Gastroesophageal sphincter (tissue), 3 donors: ENCODE measurements around the gene SLTM.

ENCODE experiments used
- CTCF ChIP-seq, 4 experiments: fragments of 200-600 bp in 2 of 4; fragments of 450-650 bp in 2 of 4; sonication (generic) in 1 of 4; IDR thresholded peaks; one replicate each; pipeline ENCODE4 v1.5.1; 2017 to 2019; ENCODE audit warnings: antibody characterized with exemption in 4 of 4, mild to moderate bottlenecking in 2 of 4, moderate library complexity in 2 of 4
- POLR2A ChIP-seq, 2 donors: fragments of 450-650 bp; IDR thresholded peaks; one replicate each; pipeline ENCODE4 v1.6.1; 2017; ENCODE audit warnings: antibody characterized with exemption in 2 of 2, mild to moderate bottlenecking in 2 of 2, moderate library complexity in 1 of 2
- POLR2AphosphoS5 ChIP-seq: sonication (generic); formaldehyde crosslinking; IDR thresholded peaks from one replicate; pipeline ENCODE4 v1.6.1; 2017; ENCODE audit warnings: antibody characterized with exemption

DNA sequence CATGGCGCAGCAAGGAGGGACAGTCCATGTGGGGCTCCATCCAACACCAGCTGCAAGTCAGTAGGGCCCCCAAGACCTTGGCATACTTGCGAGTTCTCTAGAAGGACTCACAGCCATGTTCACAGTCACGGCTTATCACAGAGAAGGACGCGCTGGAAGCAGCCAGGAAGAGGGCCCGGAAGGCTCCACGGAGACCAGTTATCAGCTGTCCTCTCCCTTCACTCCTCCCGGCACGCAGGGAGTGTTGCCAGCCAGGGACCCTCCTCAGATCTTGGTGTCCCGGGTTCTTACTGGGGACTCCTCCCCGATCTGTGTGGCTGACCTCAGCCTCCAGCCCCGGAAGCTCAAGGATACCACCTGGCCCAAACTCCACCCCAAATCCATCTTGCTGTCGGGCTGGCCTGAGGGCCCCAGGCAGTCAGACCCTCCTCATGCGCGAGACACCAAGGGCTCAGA, 68.0 kb downstream of the SLTM start:
- no peak for TF ChIP-seq POLR2A (IDR thresholded peaks at IDR 0.05)
- TF ChIP-seq CTCF (IDR thresholded peaks at IDR 0.05): no peak
- no peak for TF ChIP-seq POLR2AphosphoS5
